ENCODE results near the gene KLK13. TPM values are rescaled to one million over a fixed set of nuclear protein-coding genes. Genes with fewer than 3 reads are reported as not detected.
A peak's percentile ranks its signal among the peaks of the same experiment; 100 is the strongest.

KLK13 gene
- total and polyA plus RNA-seq, 2 experiments from 2014 or later: 0.25 TPM; not detected in 1

DNA sequence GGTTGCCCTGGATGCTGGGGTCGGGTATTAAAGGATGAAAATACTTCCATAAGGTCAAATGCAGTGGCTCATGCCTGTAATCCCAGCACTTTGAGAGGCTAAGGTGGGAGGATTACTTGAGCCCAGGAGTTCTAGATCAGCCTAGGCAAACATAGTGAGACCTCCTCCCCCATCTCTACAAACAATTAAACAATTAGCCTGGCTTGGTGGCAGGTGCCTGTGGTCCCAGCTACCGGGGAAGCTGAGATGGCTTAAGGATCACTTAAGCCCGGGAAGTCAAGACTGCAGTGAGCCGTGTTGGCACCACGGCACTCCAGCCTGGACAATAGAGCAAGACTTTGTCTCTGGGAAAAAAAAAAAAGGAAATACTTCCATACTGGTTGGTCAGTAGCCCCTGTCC is 40.0 kb downstream of the KLK13 start:
- Histone ChIP-seq H4K20me1 (ENCODE audit: insufficient read depth) (no peaks in the 10 kb centered on the region), H3K4me2 (ENCODE audit: unreplicated experiment) (no peak overlapping the region), H3K9ac (no peak overlapping the region), H3K79me2 (ENCODE audit: insufficient read depth) (no peaks in the 10 kb centered on the region), H3F3A (ENCODE audit: insufficient read depth) (0 out of 2 replicates have a peak, but pooled peaks cover 6% of the 10 kb centered on the region), H3K9me2 (ENCODE audit: insufficient read depth) (no peaks in the 10 kb centered on the region), H2AFZ (no peak overlapping the region), H3K4me1 (ENCODE audit: insufficient read depth) (no peaks in the 10 kb centered on the region), H3K27me3 (replicated peaks; ENCODE audit: insufficient read depth) (peaks cover 19% of the 10 kb centered on the region), H3K27ac (no peak overlapping the region), H3K9me3 (ENCODE audit: low read depth) (no peaks in the 10 kb centered on the region), H3K4me3 (no peak overlapping the region), H3K36me3 (ENCODE audit: low read depth) (no peaks in the 10 kb centered on the region)
- no peak for TF ChIP-seq EZH2 (IDR thresholded peaks at IDR 0.05; ENCODE audit: insufficient read depth, poor library complexity, severe bottlenecking)
- no peak for TF ChIP-seq EZH2phosphoT487 (IDR thresholded peaks at IDR 0.05; ENCODE audit: insufficient read depth, low read depth)
- WGBS, 2 experiments (ENCODE audit: low coverage in 1 of 2, low lambda C conversion rate in 2 of 2, missing lambda C conversion rate in 2 of 2): 30 to 37% methylated on average over 5 of the region's 5 CpGs
- in situ Hi-C loops (cut with MboI): no loop called here
- no peak for DNase-seq

GRCh38 chr19:51023946-51024345 is 40.9 kb downstream of the KLK13 start:
- WGBS, 2 experiments (ENCODE audit: low coverage in 1 of 2, low lambda C conversion rate in 2 of 2, missing lambda C conversion rate in 2 of 2): 53 to 55% methylated on average over 11 of the region's 11 CpGs
- no peaks in the 10 kb centered on the region for H3K4me1 ChIP-seq (ENCODE audit: insufficient read depth)
- no peaks in the 10 kb centered on the region for H3K79me2 ChIP-seq (ENCODE audit: insufficient read depth)
- in situ Hi-C loops (cut with MboI): no loop called here
- no peak for TF ChIP-seq EZH2 (IDR thresholded peaks at IDR 0.05; ENCODE audit: insufficient read depth, poor library complexity, severe bottlenecking)
- no peak for TF ChIP-seq EZH2phosphoT487 (IDR thresholded peaks at IDR 0.05; ENCODE audit: insufficient read depth, low read depth)
- H3K4me3 ChIP-seq: no peak overlapping the region
- no peaks in the 10 kb centered on the region for H3K9me3 ChIP-seq (ENCODE audit: low read depth)
- no peaks in the 10 kb centered on the region for H4K20me1 ChIP-seq (ENCODE audit: insufficient read depth)
- H3K36me3 ChIP-seq (ENCODE audit: low read depth): no peaks in the 10 kb centered on the region
- no peak overlapping the region for H2AFZ ChIP-seq
- no peaks in the 10 kb centered on the region for H3K9me2 ChIP-seq (ENCODE audit: insufficient read depth)
- no peak for DNase-seq
- H3K27me3 ChIP-seq (replicated peaks; ENCODE audit: insufficient read depth): peaks cover 19% of the 10 kb centered on the region
- H3K27ac ChIP-seq: no peak overlapping the region
- H3K9ac ChIP-seq: no peak overlapping the region
- H3K4me2 ChIP-seq (ENCODE audit: unreplicated experiment): no peak overlapping the region
- 0 out of 2 replicates have a peak, but pooled peaks cover 6% of the 10 kb centered on the region for H3F3A ChIP-seq (ENCODE audit: insufficient read depth)

DNA sequence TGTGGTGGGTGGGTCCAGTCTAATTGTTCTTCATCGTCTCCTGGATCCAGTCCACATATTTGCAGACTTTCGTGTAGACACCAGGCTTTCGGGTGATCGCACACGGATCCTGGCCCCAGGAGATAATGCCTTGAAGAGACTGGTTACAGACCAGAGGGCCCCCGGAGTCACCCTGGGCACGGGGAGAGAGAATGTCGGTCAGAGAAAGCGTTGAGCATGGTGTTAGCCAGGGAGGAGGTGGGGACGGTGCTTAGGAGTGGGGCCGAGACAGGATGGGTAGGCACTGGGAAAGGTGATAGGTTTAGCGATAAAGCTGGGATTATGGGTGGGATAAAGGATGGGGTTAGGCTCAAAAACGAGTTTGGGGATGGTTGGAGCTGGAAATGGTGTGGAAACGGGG is 42.4 kb downstream of the KLK13 start:
- in situ Hi-C loops (cut with MboI): no loop called here
- Histone ChIP-seq H3K9me3 (ENCODE audit: low read depth) (no peaks in the 10 kb centered on the region), H3K9me2 (ENCODE audit: insufficient read depth) (no peaks in the 10 kb centered on the region), H3K4me2 (ENCODE audit: unreplicated experiment) (no peak overlapping the region), H4K20me1 (ENCODE audit: insufficient read depth) (no peaks in the 10 kb centered on the region), H2AFZ (no peak overlapping the region), H3K79me2 (ENCODE audit: insufficient read depth) (no peaks in the 10 kb centered on the region), H3K27me3 (replicated peaks; ENCODE audit: insufficient read depth) (peaks cover 32% of the 10 kb centered on the region), H3K27ac (no peak overlapping the region), H3F3A (ENCODE audit: insufficient read depth) (0 out of 2 replicates have a peak, but pooled peaks cover 6% of the 10 kb centered on the region), H3K4me3 (no peak overlapping the region), H3K9ac (no peak overlapping the region), H3K4me1 (ENCODE audit: insufficient read depth) (no peaks in the 10 kb centered on the region), H3K36me3 (ENCODE audit: low read depth) (no peaks in the 10 kb centered on the region)
- DNase-seq: no peak
- TF ChIP-seq EZH2phosphoT487 (IDR thresholded peaks at IDR 0.05; ENCODE audit: insufficient read depth, low read depth) (no peak), EZH2 (IDR thresholded peaks at IDR 0.05; ENCODE audit: insufficient read depth, poor library complexity, severe bottlenecking) (no peak)
- WGBS, 2 experiments (ENCODE audit: low coverage in 1 of 2, low lambda C conversion rate in 2 of 2, missing lambda C conversion rate in 2 of 2): 37 to 39% methylated on average over 14 of the region's 14 CpGs

DNA sequence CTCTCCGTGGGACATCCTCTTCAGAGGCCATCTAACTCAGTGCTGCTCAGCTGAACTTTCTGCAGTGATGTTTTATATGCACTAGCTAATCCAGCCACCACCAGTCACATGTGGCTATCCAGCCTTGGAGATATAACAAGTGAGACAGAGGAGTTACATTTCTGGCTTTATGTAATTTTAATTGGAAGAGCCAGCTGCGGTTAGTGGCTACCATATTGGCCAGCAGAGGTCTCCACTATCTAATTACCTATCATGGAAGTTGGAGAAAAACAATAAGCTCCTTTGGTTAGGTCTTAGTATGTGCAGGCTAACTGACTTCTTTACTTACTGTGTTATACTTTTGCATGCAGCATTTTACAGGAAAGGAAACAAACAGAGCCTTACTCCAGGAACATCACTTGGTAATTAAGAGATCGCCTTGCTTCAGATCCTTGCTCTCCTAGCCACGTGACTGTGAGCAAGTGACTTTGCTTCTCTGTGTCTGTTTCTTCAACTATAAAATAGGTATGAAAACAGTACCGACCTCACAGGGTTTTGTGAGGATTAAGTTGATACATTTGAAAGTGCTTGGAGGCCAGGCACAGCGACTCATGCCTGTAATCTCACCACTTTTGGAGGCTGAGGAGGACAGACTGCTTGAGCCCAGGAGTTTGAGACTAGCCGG is 43.8 kb downstream of the KLK13 start:
- Histone ChIP-seq H3K79me2 (ENCODE audit: insufficient read depth) (no peaks in the 10 kb centered on the region), H3K9me3 (ENCODE audit: low read depth) (no peaks in the 10 kb centered on the region), H3K4me2 (ENCODE audit: unreplicated experiment) (no peak overlapping the region), H2AFZ (no peak overlapping the region), H4K20me1 (ENCODE audit: insufficient read depth) (no peaks in the 10 kb centered on the region), H3K27me3 (replicated peaks; ENCODE audit: insufficient read depth) (peaks cover 42% of the 10 kb centered on the region), H3K36me3 (ENCODE audit: low read depth) (no peaks in the 10 kb centered on the region), H3K9me2 (ENCODE audit: insufficient read depth) (no peaks in the 10 kb centered on the region), H3F3A (ENCODE audit: insufficient read depth) (0 out of 2 replicates have a peak, but pooled peaks cover 6% of the 10 kb centered on the region), H3K4me1 (ENCODE audit: insufficient read depth) (no peaks in the 10 kb centered on the region), H3K4me3 (no peak overlapping the region), H3K27ac (no peak overlapping the region), H3K9ac (no peak overlapping the region)
- 26 to 30% methylated on average over 7 of the region's 7 CpGs for whole genome bisulfite sequencing, 2 experiments (ENCODE audit: low coverage in 1 of 2, low lambda C conversion rate in 2 of 2, missing lambda C conversion rate in 2 of 2)
- TF ChIP-seq EZH2phosphoT487 (IDR thresholded peaks at IDR 0.05; ENCODE audit: insufficient read depth, low read depth) (no peak), EZH2 (IDR thresholded peaks at IDR 0.05; ENCODE audit: insufficient read depth, poor library complexity, severe bottlenecking) (no peak)
- in situ Hi-C loops (cut with MboI): no loop called here
- peak; percentile 69 for DNase-seq
